K562 (cell line): ENCODE measurements around the gene BEST4. TPM values are rescaled to one million over a fixed set of nuclear protein-coding genes. Genes with fewer than 3 reads are reported as not detected.

Experiments
- AFF4 ChIP-seq: sonication (generic); formaldehyde crosslinking; IDR thresholded peaks from 2 replicates; pipeline ENCODE4 v1.8.0; 2023; ENCODE audit warnings: mild to moderate bottlenecking, missing genetic modification reagents
- COPS2 ChIP-seq: fragments of 450-650 bp; conservative IDR thresholded peaks from 2 replicates; pipeline ENCODE4 v1.6.1; 2016; ENCODE audit warnings: mild to moderate bottlenecking, moderate library complexity
- FOXM1 ChIP-seq, 2 experiments: fragments of 450-650 bp in 1 of 2; sonication (generic) in 1 of 2; formaldehyde crosslinking in 1 of 2; IDR thresholded peaks; 2 replicates each; pipeline versions ENCODE4 v1.6.1 to v1.9.0; 2017 to 2022; ENCODE audit warnings: low read depth in 2 of 2, mild to moderate bottlenecking in 2 of 2, missing genetic modification reagents in 1 of 2, moderate library complexity in 1 of 2
- MYNN ChIP-seq, 2 experiments: sonication (generic); formaldehyde crosslinking in 1 of 2; IDR thresholded peaks; 2 replicates each; pipeline versions ENCODE4 v1.5.0 to v1.6.1; 2016 to 2020; ENCODE audit warnings: antibody characterized with exemption in 1 of 2, missing genetic modification reagents in 1 of 2
- RB1 ChIP-seq: fragments of 450-650 bp; IDR thresholded peaks from 2 replicates; pipeline ENCODE4 v1.6.1; 2017; ENCODE audit warnings: low read depth, mild to moderate bottlenecking
- RBM22 ChIP-seq: fragments of 200-400 bp; formaldehyde crosslinking; IDR thresholded peaks from 2 replicates; pipeline ENCODE4 v1.6.1; 2018; ENCODE audit warnings: low read length, low read depth; ENCODE audit not compliant: poor library complexity, severe bottlenecking
- SNRNP70 ChIP-seq: fragments of 200-400 bp; formaldehyde crosslinking; optimal IDR thresholded peaks from 2 replicates; pipeline ENCODE3; 2017; ENCODE audit warnings: low read depth, low read length
- ZNF263 ChIP-seq: sonication (generic); formaldehyde crosslinking; IDR thresholded peaks from 2 replicates; pipeline ENCODE4 v1.8.0; 2022; ENCODE audit warnings: mild to moderate bottlenecking, missing genetic modification reagents, borderline replicate concordance
- polyA plus RNA-seq, 8 experiments: library from polyadenylated mRNA; depleted of rRNA in 4 of 8; stranded (reverse) in 5 of 8; unstranded in 3 of 8; fragments of >200 nt; fragmentation: Nextera tagmentation in 2 of 8; fragmentation: Illumina TruSeq in 1 of 8; extraction: Ambion mirVana in 2 of 8; extraction: Trizol in 1 of 8; gene quantifications; 2 replicates each; pipeline versions ENCODE4 v1.2.1 to v1.2.3, GENCODE V29; 2011 to 2014; ENCODE audit warnings: inconsistent platforms in 1 of 8, missing spikeins in 1 of 8
- total RNA-seq, 7 experiments: library from RNA; depleted of rRNA in 6 of 7; stranded (reverse); fragments of >200 nt in 6 of 7; fragmentation: Illumina TruSeq in 2 of 7; extraction: Trizol in 2 of 7; gene quantifications; 2 replicates each; pipeline versions ENCODE4 v1.2.1 to v1.2.3, GENCODE V29; 2011 to 2021; ENCODE audit warnings: low replicate concordance in 1 of 7
- TF ChIP-seq, protein P1 (sequence below): sonication (generic); formaldehyde crosslinking; IDR thresholded peaks from 2 replicates; pipeline ENCODE4 v1.5.0; 2020; ENCODE audit warnings: missing genetic modification reagents
- TF ChIP-seq, protein P2 (sequence below), 2 experiments: fragments of 450-650 bp in 1 of 2; sonication (generic) in 1 of 2; formaldehyde crosslinking in 1 of 2; IDR thresholded peaks in 1 of 2; conservative IDR thresholded peaks in 1 of 2; 2 replicates each; pipeline versions ENCODE4 v1.6.1 to v1.8.1; 2016 to 2023; ENCODE audit warnings: mild to moderate bottlenecking in 2 of 2, moderate library complexity in 2 of 2, inconsistent platforms in 1 of 2, missing genetic modification reagents in 1 of 2
- TF ChIP-seq, protein P3 (sequence below), 2 experiments: fragments of 450-650 bp; formaldehyde crosslinking in 1 of 2; IDR thresholded peaks; 2 replicates each; pipeline versions ENCODE4 v1.4.0 to v1.6.1; 2014 to 2020; ENCODE audit warnings: mild to moderate bottlenecking in 2 of 2, borderline replicate concordance in 1 of 2, low read depth in 1 of 2

The BEST4 gene
- total and polyA plus RNA-seq, 9 of the 15 experiments (the other 6 are each of a cell fraction or from before 2014, with no cell fraction given) = 0.07 to 0.11 TPM; not detected in 7

DNA sequence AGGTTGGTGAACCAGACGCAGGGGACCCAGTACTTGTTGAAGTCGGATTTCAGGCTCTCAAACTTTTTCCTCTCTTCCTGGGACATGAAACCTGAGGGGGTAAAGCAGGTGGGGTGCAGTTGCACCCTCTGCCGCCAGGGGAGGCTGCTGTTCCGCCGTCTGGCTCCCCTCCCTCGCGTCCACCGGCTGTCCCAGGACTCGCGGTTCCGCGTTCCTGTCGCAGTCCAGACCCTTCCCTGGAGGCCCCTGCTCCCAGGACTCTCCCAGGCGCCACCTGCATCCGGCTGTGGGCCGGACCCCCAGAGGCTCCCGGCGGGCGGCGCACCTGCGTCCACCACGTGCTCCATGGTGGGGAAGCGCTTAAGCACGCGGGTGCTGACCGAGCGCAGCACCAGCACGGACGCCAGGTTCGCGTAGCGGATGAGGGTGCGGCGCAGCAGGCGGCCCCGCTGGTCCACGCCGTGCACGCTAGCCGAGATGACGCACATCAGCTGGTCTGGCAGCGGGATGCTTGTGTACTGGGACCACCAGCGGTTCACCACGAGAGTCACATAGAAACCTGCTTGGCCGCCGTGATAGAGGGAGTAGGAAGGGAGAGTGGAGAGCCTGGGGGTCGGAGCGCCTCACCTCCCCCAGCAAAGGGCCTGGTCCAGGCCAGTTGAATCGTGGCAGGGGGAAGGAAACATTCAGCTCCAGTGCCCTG is 1.7 kb downstream of the BEST4 start (continued):
- TF ChIP-seq, protein P1, sequence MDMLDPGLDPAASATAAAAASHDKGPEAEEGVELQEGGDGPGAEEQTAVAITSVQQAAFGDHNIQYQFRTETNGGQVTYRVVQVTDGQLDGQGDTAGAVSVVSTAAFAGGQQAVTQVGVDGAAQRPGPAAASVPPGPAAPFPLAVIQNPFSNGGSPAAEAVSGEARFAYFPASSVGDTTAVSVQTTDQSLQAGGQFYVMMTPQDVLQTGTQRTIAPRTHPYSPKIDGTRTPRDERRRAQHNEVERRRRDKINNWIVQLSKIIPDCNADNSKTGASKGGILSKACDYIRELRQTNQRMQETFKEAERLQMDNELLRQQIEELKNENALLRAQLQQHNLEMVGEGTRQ (CRISPR knock-in tag) = no peak
- TF ChIP-seq RBM22 (no peak), FOXM1 (IDR thresholded peaks at IDR 0.05; ENCODE audit: low read depth) (no peak), FOXM1 (CRISPR knock-in tag; IDR thresholded peaks at IDR 0.05; ENCODE audit: low read depth) (peak; percentile 58; the same call in 1 of the 2 replicates), AFF4 (CRISPR knock-in tag) (no peak), RB1 (peak; percentile 84), SNRNP70 (no peak), ZNF263 (CRISPR knock-in tag) (no peak), MYNN (IDR thresholded peaks at IDR 0.05) (no peak), MYNN (CRISPR knock-in tag; IDR thresholded peaks at IDR 0.05) (no peak), COPS2 (no peak)
- TF ChIP-seq, protein P2, sequence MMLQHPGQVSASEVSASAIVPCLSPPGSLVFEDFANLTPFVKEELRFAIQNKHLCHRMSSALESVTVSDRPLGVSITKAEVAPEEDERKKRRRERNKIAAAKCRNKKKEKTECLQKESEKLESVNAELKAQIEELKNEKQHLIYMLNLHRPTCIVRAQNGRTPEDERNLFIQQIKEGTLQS (IDR thresholded peaks at IDR 0.05) = peak; percentile 49; the same call in 1 of the 2 replicates
- TF ChIP-seq, protein P2 (CRISPR knock-in tag; conservative IDR thresholded peaks at IDR 0.05) = no peak
- TF ChIP-seq, protein P3, sequence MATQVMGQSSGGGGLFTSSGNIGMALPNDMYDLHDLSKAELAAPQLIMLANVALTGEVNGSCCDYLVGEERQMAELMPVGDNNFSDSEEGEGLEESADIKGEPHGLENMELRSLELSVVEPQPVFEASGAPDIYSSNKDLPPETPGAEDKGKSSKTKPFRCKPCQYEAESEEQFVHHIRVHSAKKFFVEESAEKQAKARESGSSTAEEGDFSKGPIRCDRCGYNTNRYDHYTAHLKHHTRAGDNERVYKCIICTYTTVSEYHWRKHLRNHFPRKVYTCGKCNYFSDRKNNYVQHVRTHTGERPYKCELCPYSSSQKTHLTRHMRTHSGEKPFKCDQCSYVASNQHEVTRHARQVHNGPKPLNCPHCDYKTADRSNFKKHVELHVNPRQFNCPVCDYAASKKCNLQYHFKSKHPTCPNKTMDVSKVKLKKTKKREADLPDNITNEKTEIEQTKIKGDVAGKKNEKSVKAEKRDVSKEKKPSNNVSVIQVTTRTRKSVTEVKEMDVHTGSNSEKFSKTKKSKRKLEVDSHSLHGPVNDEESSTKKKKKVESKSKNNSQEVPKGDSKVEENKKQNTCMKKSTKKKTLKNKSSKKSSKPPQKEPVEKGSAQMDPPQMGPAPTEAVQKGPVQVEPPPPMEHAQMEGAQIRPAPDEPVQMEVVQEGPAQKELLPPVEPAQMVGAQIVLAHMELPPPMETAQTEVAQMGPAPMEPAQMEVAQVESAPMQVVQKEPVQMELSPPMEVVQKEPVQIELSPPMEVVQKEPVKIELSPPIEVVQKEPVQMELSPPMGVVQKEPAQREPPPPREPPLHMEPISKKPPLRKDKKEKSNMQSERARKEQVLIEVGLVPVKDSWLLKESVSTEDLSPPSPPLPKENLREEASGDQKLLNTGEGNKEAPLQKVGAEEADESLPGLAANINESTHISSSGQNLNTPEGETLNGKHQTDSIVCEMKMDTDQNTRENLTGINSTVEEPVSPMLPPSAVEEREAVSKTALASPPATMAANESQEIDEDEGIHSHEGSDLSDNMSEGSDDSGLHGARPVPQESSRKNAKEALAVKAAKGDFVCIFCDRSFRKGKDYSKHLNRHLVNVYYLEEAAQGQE (IDR thresholded peaks at IDR 0.05; ENCODE audit: borderline replicate concordance) = peak; percentile 69; the same call in 1 of the 2 replicates
- TF ChIP-seq, protein P3 (CRISPR knock-in tag; IDR thresholded peaks at IDR 0.05; ENCODE audit: low read depth) = no peak
